HuH-7.5 (cell line): ENCODE data around the gene DCAF5.
"Not testable (repeated sequence)": the region's sequence is repeated elsewhere in the genome, so short reads cannot be mapped to it uniquely, and the experiment has no call there.

Experiments
- DNase-seq: peaks from one replicate; pipeline ENCODE4 v3.0.0; 2011; ENCODE audit warnings: low spot score

The DCAF5 gene

GRCh38 chr14:69094481-69094880 is 58.4 kb downstream of the DCAF5 start:
- DNase-seq = no peak

GRCh38 chr14:69093631-69094421 is 59.1 kb downstream of the DCAF5 start:
- DNase-seq = no peak

GRCh38 chr14:69092840-69093422 is 60.0 kb downstream of the DCAF5 start:
- DNase-seq = no peak

- no peak for DNase-seq
These were observed 61.2 kb downstream of the DCAF5 start for GRCh38 chr14:69091695-69092094.

- no peak for DNase-seq
These were observed 61.9 kb downstream of the DCAF5 start for GRCh38 chr14:69091006-69091405.

GRCh38 chr14:69090187-69090789 is 62.6 kb downstream of the DCAF5 start:
- DNase-seq = peak; percentile 15

- no peak for DNase-seq
These were observed 63.9 kb downstream of the DCAF5 start for GRCh38 chr14:69089046-69089445.

GRCh38 chr14:69088586-69088985 is 64.3 kb downstream of the DCAF5 start:
- no peak for DNase-seq

GRCh38 chr14:69087061-69087461 is 65.9 kb downstream of the DCAF5 start:
- DNase-seq = no peak

GRCh38 chr14:69086537-69086936 is 66.4 kb downstream of the DCAF5 start:
- DNase-seq = no peak

GRCh38 chr14:69084023-69084422 is 68.9 kb downstream of the DCAF5 start:
- no peak for DNase-seq

- no peak for DNase-seq
These were observed 69.7 kb downstream of the DCAF5 start for GRCh38 chr14:69083181-69083580.

GRCh38 chr14:69081271-69081670 is 71.6 kb downstream of the DCAF5 start:
- DNase-seq = no peak

GRCh38 chr14:69079747-69080146 is 73.2 kb downstream of the DCAF5 start:
- no peak for DNase-seq

- no peak for DNase-seq
These were observed 73.7 kb downstream of the DCAF5 start for GRCh38 chr14:69079188-69079742.

GRCh38 chr14:69077841-69078240 is 75.1 kb downstream of the DCAF5 start:
- DNase-seq = no peak

- not testable (repeated sequence) for DNase-seq
These were observed 75.7 kb downstream of the DCAF5 start for GRCh38 chr14:69077185-69077584.

- no peak for DNase-seq
These were observed 76.6 kb downstream of the DCAF5 start for GRCh38 chr14:69076341-69076740.

- no peak for DNase-seq
These were observed 79.0 kb downstream of the DCAF5 start for GRCh38 chr14:69073915-69074314.

GRCh38 chr14:69073429-69073828 is 79.5 kb downstream of the DCAF5 start:
- no peak for DNase-seq

GRCh38 chr14:69072584-69072983 is 80.3 kb downstream of the DCAF5 start:
- no peak for DNase-seq

- DNase-seq = no peak
These were observed 84.0 kb downstream of the DCAF5 start for GRCh38 chr14:69068744-69069421.
